Natural killer cell (primary cell): Measurements from ENCODE around the gene DOCK8. TPM values are rescaled to one million over a fixed set of nuclear protein-coding genes. Genes with fewer than 3 reads are reported as not detected.
"Not testable (repeated sequence)": the region's sequence is repeated elsewhere in the genome, so short reads cannot be mapped to it uniquely, and the experiment has no call there.

Source experiments
- ATAC-seq, 3 donors: fragments of 150-1000 bp in 2 of 3; fragments of 200-7000 bp in 1 of 3; cut with Tn5 transposase; 1 replicate in 1 of 3; 2 replicates in 2 of 3; pipeline ENCODE4 v1.10.0; 2021; ENCODE audit warnings: mild to moderate bottlenecking in 2 of 3, moderate library complexity in 2 of 3
- DNase-seq, 2 donors: peaks; one replicate each; pipeline versions ENCODE4 v3.0.0 to v3.0.0-alpha.2; 2013 to 2021; ENCODE audit warnings: mixed read lengths in 1 of 2
- H3K27ac ChIP-seq: one replicate; pipeline ENCODE4 v1.5.1; 2013; ENCODE audit warnings: mild to moderate bottlenecking, low read length
- H3K27me3 ChIP-seq: one replicate; pipeline ENCODE4 v1.6.1; 2013; ENCODE audit warnings: low read length; ENCODE audit not compliant: control insufficient read depth, insufficient read depth
- H3K36me3 ChIP-seq: one replicate; pipeline ENCODE4 v1.6.1; 2013; ENCODE audit warnings: low read length; ENCODE audit not compliant: control insufficient read depth, insufficient read depth
- H3K4me1 ChIP-seq: one replicate; pipeline ENCODE4 v1.6.1; 2013; ENCODE audit warnings: low read length; ENCODE audit not compliant: control insufficient read depth, insufficient read depth
- H3K4me3 ChIP-seq: one replicate; pipeline ENCODE4 v1.5.1; 2013; ENCODE audit warnings: low read length
- H3K9me3 ChIP-seq: one replicate; pipeline ENCODE4 v1.6.1; 2013; ENCODE audit warnings: low read length; ENCODE audit not compliant: control insufficient read depth, insufficient read depth
- H3K27ac Mint-ChIP-seq, 2 donors: one replicate each; pipeline ENCODE4 v1.8.0; 2022; ENCODE audit warnings: mild to moderate bottlenecking in 2 of 2, mixed read lengths in 2 of 2, moderate library complexity in 1 of 2
- H3K27me3 Mint-ChIP-seq, 2 donors: one replicate each; pipeline ENCODE4 v1.8.0; 2022; ENCODE audit warnings: low read depth in 2 of 2, mixed read lengths in 2 of 2
- H3K36me3 Mint-ChIP-seq: one replicate; pipeline ENCODE4 v1.8.0; 2022; ENCODE audit warnings: mixed read lengths
- H3K4me1 Mint-ChIP-seq, 2 donors: one replicate each; pipeline ENCODE4 v1.8.0; 2022; ENCODE audit warnings: mixed read lengths in 2 of 2
- H3K4me3 Mint-ChIP-seq: one replicate; pipeline ENCODE4 v1.8.0; 2022; ENCODE audit warnings: mild to moderate bottlenecking, moderate library complexity, mixed read lengths
- H3K9me3 Mint-ChIP-seq, 2 donors: one replicate each; pipeline ENCODE4 v1.8.0; 2022; ENCODE audit warnings: mixed read lengths in 2 of 2
- WGBS: methylation state at CpG from one replicate; pipeline ENCODE4 v1.1.7; 2013; ENCODE audit warnings: missing lambda C conversion rate; ENCODE audit not compliant: insufficient coverage; 5-methylcytosine and 5-hydroxymethylcytosine counted together
- intact Hi-C: fragments of 100-400 bp; cut with micrococcal nuclease; formaldehyde crosslinking; loops from one replicate; pipeline ENCODE4 v1.14.2; 2022
- total RNA-seq, 4 donors: library from RNA; stranded (reverse); fragments of 120-200 nt in 1 of 4; gene quantifications; one replicate each; pipeline versions ENCODE4 v1.2.3 to v1.2.4, GENCODE V29; 2013 to 2022
- TF ChIP-seq, protein P1 (sequence below): fragments of 200-600 bp; IDR thresholded peaks from one replicate; pipeline ENCODE4 v1.8.0; 2022; ENCODE audit warnings: antibody characterized with exemption

The DOCK8 gene
- total RNA-seq, 3 donors from 2014 or later (not counting 1 experiment from before 2014, with no cell fraction given): 156 to 211 (median 207) TPM

GRCh38 chr9:224582-225520, 10.2 kb downstream of the DOCK8 start:
- Histone ChIP-seq H3K9me3 (no peaks in the 10 kb centered on the region), H3K27ac (peak overlapping the region; percentile 8), H3K4me3 (no peak overlapping the region), H3K27me3 (no peaks in the 10 kb centered on the region), H3K36me3 (no peaks in the 10 kb centered on the region), H3K4me1 (peaks cover 35% of the 10 kb centered on the region)
- Mint-ChIP-seq H3K36me3 (no peaks in the 10 kb centered on the region), H3K27me3 (no peaks in the 10 kb centered on the region), H3K4me1 (peaks cover 15 to 21% of the 10 kb centered on the region in 2 donors), H3K9me3 (no peaks in the 10 kb centered on the region), H3K4me3 (no peak overlapping the region), H3K27ac (no peak overlapping the region)
- 58% methylated on average over 3 of the region's 3 CpGs for WGBS
- intact Hi-C loops: no loop called here
- ATAC-seq (peak; percentile 65 to 76 (median 68)), DNase-seq (no peak)
- TF ChIP-seq, protein P1, sequence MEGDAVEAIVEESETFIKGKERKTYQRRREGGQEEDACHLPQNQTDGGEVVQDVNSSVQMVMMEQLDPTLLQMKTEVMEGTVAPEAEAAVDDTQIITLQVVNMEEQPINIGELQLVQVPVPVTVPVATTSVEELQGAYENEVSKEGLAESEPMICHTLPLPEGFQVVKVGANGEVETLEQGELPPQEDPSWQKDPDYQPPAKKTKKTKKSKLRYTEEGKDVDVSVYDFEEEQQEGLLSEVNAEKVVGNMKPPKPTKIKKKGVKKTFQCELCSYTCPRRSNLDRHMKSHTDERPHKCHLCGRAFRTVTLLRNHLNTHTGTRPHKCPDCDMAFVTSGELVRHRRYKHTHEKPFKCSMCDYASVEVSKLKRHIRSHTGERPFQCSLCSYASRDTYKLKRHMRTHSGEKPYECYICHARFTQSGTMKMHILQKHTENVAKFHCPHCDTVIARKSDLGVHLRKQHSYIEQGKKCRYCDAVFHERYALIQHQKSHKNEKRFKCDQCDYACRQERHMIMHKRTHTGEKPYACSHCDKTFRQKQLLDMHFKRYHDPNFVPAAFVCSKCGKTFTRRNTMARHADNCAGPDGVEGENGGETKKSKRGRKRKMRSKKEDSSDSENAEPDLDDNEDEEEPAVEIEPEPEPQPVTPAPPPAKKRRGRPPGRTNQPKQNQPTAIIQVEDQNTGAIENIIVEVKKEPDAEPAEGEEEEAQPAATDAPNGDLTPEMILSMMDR: no peak

- intact Hi-C loops: no loop called here
- no peak for DNase-seq
- Mint-ChIP-seq H3K9me3 (no peaks in the 10 kb centered on the region), H3K4me3 (no peak overlapping the region), H3K27me3 (no peaks in the 10 kb centered on the region), H3K4me1 (peaks cover 3 to 12% of the 10 kb centered on the region in 2 donors), H3K27ac (no peak overlapping the region), H3K36me3 (no peaks in the 10 kb centered on the region)
- 60% methylated on average over 3 of the region's 3 CpGs for WGBS
- ATAC-seq: no peak
- no peaks in the 10 kb centered on the region for H3K27me3 ChIP-seq
- no peak overlapping the region for H3K27ac ChIP-seq
- H3K36me3 ChIP-seq: no peaks in the 10 kb centered on the region
- TF ChIP-seq, protein P1: no peak
- H3K4me3 ChIP-seq: no peak overlapping the region
- no peaks in the 10 kb centered on the region for H3K9me3 ChIP-seq
- H3K4me1 ChIP-seq: peaks cover 16% of the 10 kb centered on the region
These were observed 13.2 kb downstream of the DOCK8 start for GRCh38 chr9:227860-228259.

DNA sequence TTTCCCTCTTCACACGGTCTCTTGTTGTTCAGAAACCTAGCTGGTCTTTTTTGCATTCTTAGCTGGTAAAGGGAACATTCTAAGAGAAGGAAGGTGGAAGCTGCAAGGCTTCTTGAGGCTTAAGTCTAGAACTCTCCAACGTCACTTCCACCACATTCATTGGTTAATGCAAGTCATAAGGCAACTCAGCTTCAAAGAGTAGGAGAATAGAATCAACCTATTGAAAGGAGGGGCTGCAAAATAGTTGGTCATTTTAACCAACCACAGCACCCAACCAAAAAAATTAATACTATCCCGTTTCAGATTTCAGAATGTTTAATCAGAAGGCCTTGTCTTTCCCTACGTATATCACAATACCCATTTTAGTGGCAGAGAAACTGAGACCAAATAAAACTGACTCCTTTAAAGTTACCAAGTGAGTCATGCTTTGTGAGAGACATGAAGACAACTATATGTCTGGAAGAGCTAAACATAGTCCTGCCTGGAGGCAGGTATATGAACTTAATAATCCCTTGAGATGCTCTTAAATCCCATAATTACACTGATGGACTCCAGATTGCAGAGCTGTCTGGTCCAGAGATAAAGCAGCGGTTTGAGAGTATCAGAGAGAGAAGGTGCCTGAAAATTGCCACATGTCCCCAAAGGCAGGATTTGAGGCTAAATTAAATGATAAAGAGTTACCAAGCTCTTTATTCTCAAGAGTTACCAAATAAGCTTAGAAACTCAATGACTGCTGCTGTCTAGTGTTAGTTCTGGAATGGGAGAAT, 14.4 kb downstream of the DOCK8 start:
- intact Hi-C loops: no loop called here
- TF ChIP-seq, protein P1: no peak
- no peaks in the 10 kb centered on the region for H3K27me3 ChIP-seq
- peaks cover 11% of the 10 kb centered on the region for H3K4me1 ChIP-seq
- H3K4me3 ChIP-seq: no peak overlapping the region
- Mint-ChIP-seq H3K36me3 (peaks cover 2% of the 10 kb centered on the region), H3K4me1 (peaks cover 0 to 13% of the 10 kb centered on the region in 2 donors), H3K4me3 (no peak overlapping the region), H3K27me3 (no peaks in the 10 kb centered on the region), H3K27ac (no peak overlapping the region), H3K9me3 (peaks cover 0 to 2% of the 10 kb centered on the region in 2 donors)
- H3K36me3 ChIP-seq: no peaks in the 10 kb centered on the region
- H3K9me3 ChIP-seq: no peaks in the 10 kb centered on the region
- no peak for ATAC-seq
- 88% methylated on average over 4 of the region's 5 CpGs for WGBS
- no peak overlapping the region for H3K27ac ChIP-seq
- DNase-seq: no peak

GRCh38 chr9:231625-232024, 17.0 kb downstream of the DOCK8 start:
- H3K36me3 Mint-ChIP-seq, H3K4me1 ChIP-seq, H3K9me3 Mint-ChIP-seq, H3K36me3 ChIP-seq, ATAC-seq, H3K4me3 Mint-ChIP-seq, H3K9me3 ChIP-seq, intact Hi-C loops, H3K27me3 Mint-ChIP-seq, H3K27ac ChIP-seq, DNase-seq, H3K4me3 ChIP-seq, H3K27me3 ChIP-seq: not testable (repeated sequence)
- WGBS: 80% methylated on average over 1 of the region's 1 CpG
- Mint-ChIP-seq H3K27ac (peak overlapping the region in 1 of 2 donors; percentile 26), H3K4me1 (peaks cover 5 to 23% of the 10 kb centered on the region in 2 donors)

DNA sequence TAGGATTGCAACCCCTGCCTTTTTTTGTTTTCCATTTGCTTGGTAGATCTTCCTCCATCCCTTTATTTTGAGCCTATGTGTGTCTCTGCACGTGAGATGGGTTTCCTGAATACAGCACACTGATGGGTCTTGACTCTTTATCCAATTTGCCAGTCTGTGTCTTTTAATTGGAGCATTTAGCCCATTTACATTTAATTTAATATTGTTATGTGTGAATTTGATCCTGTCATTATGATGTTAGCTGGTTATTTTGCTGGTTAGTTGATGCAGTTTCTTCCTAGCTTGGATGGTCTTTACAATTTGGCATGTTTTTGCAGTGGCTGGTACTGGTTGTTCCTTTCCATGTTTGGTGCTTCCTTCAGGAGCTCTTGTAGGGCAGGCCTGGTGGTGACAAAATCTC, 19.0 kb downstream of the DOCK8 start:
- peaks cover 12% of the 10 kb centered on the region for H3K4me1 ChIP-seq
- ATAC-seq, DNase-seq, H3K27ac Mint-ChIP-seq, H3K27ac ChIP-seq, H3K9me3 ChIP-seq, H3K36me3 ChIP-seq, H3K27me3 Mint-ChIP-seq, H3K4me3 ChIP-seq, H3K27me3 ChIP-seq, H3K9me3 Mint-ChIP-seq, H3K36me3 Mint-ChIP-seq, H3K4me3 Mint-ChIP-seq, intact Hi-C loops: not testable (repeated sequence)
- peaks cover 21 to 39% of the 10 kb centered on the region in 2 donors for H3K4me1 Mint-ChIP-seq
- no CpG with 5 or more reads among the region's 1 CpG for WGBS
